SJCRH30 (cell line): ENCODE results near the gene EBNA1BP2. TPM values are rescaled to one million over a fixed set of nuclear protein-coding genes. Genes with fewer than 3 reads are reported as not detected.
"Not testable (repeated sequence)": the region's sequence is repeated elsewhere in the genome, so short reads cannot be mapped to it uniquely, and the experiment has no call there.

Source experiments
- DNase-seq, 2 experiments: peaks; one replicate each; pipeline ENCODE4 v3.0.0-alpha.2; 2015 to 2020
- H3K27ac ChIP-seq: fragments of 250-450 bp; sonication (Bioruptor Pico); 2 replicates; pipeline ENCODE4 v1.5.1; 2020; ENCODE audit warnings: mild to moderate bottlenecking, moderate library complexity
- H3K27me3 ChIP-seq: fragments of 250-450 bp; sonication (Bioruptor Pico); 2 replicates; pipeline ENCODE4 v1.5.1; 2020; ENCODE audit warnings: mild to moderate bottlenecking, moderate library complexity
- H3K36me3 ChIP-seq: fragments of 250-450 bp; sonication (Bioruptor Pico); 2 replicates; pipeline ENCODE4 v1.5.1; 2020; ENCODE audit warnings: mild to moderate bottlenecking, moderate library complexity
- H3K4me1 ChIP-seq: fragments of 250-450 bp; sonication (Bioruptor Pico); 2 replicates; pipeline ENCODE4 v1.5.1; 2020; ENCODE audit warnings: mild to moderate bottlenecking, moderate library complexity
- H3K4me3 ChIP-seq: fragments of 250-450 bp; sonication (Bioruptor Pico); 2 replicates; pipeline ENCODE4 v1.5.1; 2020; ENCODE audit warnings: mild to moderate bottlenecking, moderate library complexity
- H3K9me3 ChIP-seq: fragments of 250-450 bp; sonication (Bioruptor Pico); replicated peaks from 2 replicates; pipeline ENCODE4 v1.5.1; 2020; ENCODE audit warnings: mild to moderate bottlenecking, moderate library complexity
- total RNA-seq: library from RNA; depleted of rRNA; stranded (reverse); fragments of >200 nt; shearing (Covaris generic); gene quantifications from 2 replicates; pipeline ENCODE4 v1.2.3, GENCODE V29; 2014

The EBNA1BP2 gene
- total RNA-seq, 1 experiment from 2014 or later = 95.8 TPM

DNA sequence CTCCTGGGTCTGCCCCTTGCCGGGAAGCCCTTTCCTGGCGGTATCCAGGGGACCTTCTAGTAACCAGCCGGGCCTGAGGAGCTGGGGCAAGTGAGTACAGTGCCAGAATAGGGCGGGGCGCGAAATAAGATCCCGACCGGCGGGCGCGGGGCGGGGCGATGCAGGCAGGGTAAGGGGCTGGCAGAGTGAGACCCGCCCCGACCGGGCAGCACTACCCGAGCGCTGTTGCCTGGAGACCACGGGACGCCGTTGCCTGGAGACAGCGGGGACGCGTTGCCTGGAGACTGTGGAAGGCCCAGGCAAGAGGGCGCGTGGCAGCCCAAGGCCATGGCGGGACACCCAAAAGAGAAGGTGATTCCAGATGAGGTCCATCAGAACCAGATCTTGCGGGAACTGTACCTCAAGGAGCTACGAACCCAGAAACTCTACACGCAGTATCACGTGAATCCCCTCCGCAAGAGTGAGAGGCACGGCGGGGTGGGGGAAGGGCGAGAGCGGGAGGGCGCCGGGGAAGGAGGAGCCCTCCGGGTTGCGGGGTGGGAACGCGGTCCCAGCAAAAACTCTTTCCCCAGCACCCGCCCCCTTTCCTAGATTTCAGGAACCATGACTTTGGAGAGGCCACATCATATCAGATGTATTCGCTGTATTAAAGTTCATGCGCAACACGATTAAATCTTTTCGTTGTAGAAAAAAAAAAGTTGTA is 24.3 kb downstream of the EBNA1BP2 start:
- H3K4me3 ChIP-seq = peak overlapping the region; percentile 15
- H3K27me3 ChIP-seq = 0 out of 2 replicates have a peak, but pooled peaks cover 3% of the 10 kb centered on the region
- H3K4me1 ChIP-seq = no peaks in the 10 kb centered on the region
- H3K9me3 ChIP-seq = no peaks in the 10 kb centered on the region
- no peaks in the 10 kb centered on the region for H3K36me3 ChIP-seq
- peak; percentile 88 for DNase-seq
- no peak overlapping the region for H3K27ac ChIP-seq

- Histone ChIP-seq H3K27ac (no peak overlapping the region), H3K4me3 (no peak overlapping the region), H3K4me1 (no peaks in the 10 kb centered on the region), H3K9me3 (peaks cover 12% of the 10 kb centered on the region; the same call in 1 of the 2 replicates), H3K27me3 (0 out of 2 replicates have a peak, but pooled peaks cover 3% of the 10 kb centered on the region), H3K36me3 (no peaks in the 10 kb centered on the region)
- no peak for DNase-seq
These were observed 27.9 kb downstream of the EBNA1BP2 start for GRCh38 chr1:43144237-43144636.

GRCh38 chr1:43143441-43143888 is 28.6 kb downstream of the EBNA1BP2 start:
- DNase-seq = peak in 1 of 2 experiments; percentile 32
- Histone ChIP-seq H3K4me3 (no peak overlapping the region), H3K36me3 (no peaks in the 10 kb centered on the region), H3K27me3 (0 out of 2 replicates have a peak, but pooled peaks cover 3% of the 10 kb centered on the region), H3K9me3 (peaks cover 12% of the 10 kb centered on the region; the same call in 1 of the 2 replicates), H3K27ac (no peak overlapping the region), H3K4me1 (no peaks in the 10 kb centered on the region)

- no peak for DNase-seq
- Histone ChIP-seq H3K4me1 (no peaks in the 10 kb centered on the region), H3K27me3 (no peaks in the 10 kb centered on the region), H3K4me3 (no peak overlapping the region), H3K27ac (no peak overlapping the region), H3K9me3 (peaks cover 12% of the 10 kb centered on the region; the same call in 1 of the 2 replicates), H3K36me3 (no peaks in the 10 kb centered on the region)
These were observed 31.5 kb downstream of the EBNA1BP2 start for GRCh38 chr1:43140583-43140982.

DNA sequence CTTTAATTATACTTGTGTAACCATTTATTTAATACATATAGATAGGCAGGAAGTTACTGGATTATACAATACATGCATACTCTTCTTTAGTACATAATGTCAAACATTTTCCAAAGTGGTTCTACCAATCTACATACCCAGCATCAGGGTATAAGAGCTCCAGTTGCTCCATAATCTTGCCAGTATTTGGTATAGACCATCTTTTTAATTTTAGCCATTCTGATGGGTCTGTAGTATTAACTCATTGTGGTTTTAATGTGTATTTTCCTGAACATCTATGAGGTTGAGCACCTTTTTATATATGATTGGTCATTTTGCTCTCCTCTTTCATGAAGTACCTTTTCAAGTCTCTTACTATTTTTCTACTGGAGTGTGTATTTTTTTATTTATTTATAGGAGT is 32.1 kb downstream of the EBNA1BP2 start:
- Histone ChIP-seq H3K27me3 (no peaks in the 10 kb centered on the region), H3K4me1 (no peaks in the 10 kb centered on the region), H3K27ac (no peak overlapping the region), H3K36me3 (no peaks in the 10 kb centered on the region), H3K9me3 (peaks cover 12% of the 10 kb centered on the region; the same call in 1 of the 2 replicates), H3K4me3 (no peak overlapping the region)
- DNase-seq = no peak

GRCh38 chr1:43139295-43139694 is 32.8 kb downstream of the EBNA1BP2 start:
- not testable (repeated sequence) for H3K36me3 ChIP-seq, H3K27ac ChIP-seq, H3K4me3 ChIP-seq, DNase-seq, H3K27me3 ChIP-seq, H3K4me1 ChIP-seq
- peaks cover 12% of the 10 kb centered on the region; the same call in 1 of the 2 replicates for H3K9me3 ChIP-seq

DNA sequence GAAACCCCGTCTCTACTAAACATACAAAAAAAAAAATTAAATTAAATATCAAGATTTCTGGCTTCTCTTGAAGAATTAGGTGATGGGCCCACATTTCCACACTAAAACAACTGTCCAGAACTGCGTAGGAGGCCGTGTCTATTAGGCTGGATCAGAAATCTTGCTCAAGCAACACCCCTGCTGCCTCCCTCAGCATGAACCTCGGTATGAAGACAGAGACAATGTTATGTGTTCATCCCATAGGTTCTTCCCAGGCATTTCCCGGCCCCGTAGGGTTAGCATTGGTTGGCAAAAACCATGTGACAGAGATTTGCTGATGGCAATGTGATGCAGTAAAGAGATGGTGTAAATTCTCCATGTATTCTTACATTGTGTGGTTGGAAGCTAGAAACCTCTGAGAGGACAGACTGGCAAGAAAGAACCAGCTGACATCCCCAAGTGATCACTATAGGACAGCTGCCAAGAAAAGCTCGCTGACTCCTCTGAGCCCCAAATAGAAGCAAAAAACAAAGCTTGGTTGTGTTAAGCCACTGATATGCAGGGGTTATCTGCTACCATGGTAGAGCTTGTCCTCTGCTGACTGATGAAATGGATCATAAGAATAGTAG is 34.5 kb downstream of the EBNA1BP2 start:
- DNase-seq = peak; percentile 24 to 55
- H3K4me3 ChIP-seq = no peak overlapping the region
- no peak overlapping the region for H3K27ac ChIP-seq
- H3K9me3 ChIP-seq = peaks cover 12% of the 10 kb centered on the region; the same call in 1 of the 2 replicates
- no peaks in the 10 kb centered on the region for H3K36me3 ChIP-seq
- peaks cover 9% of the 10 kb centered on the region; the same call in 1 of the 2 replicates for H3K27me3 ChIP-seq
- H3K4me1 ChIP-seq = no peaks in the 10 kb centered on the region

GRCh38 chr1:43135857-43136781 is 36.0 kb downstream of the EBNA1BP2 start:
- H3K4me1 ChIP-seq = no peaks in the 10 kb centered on the region

GRCh38 chr1:43134640-43135039 is 37.5 kb downstream of the EBNA1BP2 start:
- no peaks in the 10 kb centered on the region for H3K4me1 ChIP-seq
- no peak overlapping the region for H3K27ac ChIP-seq
- H3K9me3 ChIP-seq = peaks cover under 1% of the 10 kb centered on the region; the same call in 1 of the 2 replicates
- no peaks in the 10 kb centered on the region for H3K36me3 ChIP-seq
- no peak for DNase-seq
- H3K27me3 ChIP-seq = peaks cover 9% of the 10 kb centered on the region; the same call in 1 of the 2 replicates
- no peak overlapping the region for H3K4me3 ChIP-seq

More at GRCh38 chr1:43135857-43136781, 36.0 kb downstream of the EBNA1BP2 start:
- Histone ChIP-seq H3K4me3 (no peak overlapping the region), H3K27ac (no peak overlapping the region), H3K9me3 (peaks cover 12% of the 10 kb centered on the region; the same call in 1 of the 2 replicates), H3K27me3 (peaks cover 9% of the 10 kb centered on the region; the same call in 1 of the 2 replicates), H3K36me3 (no peaks in the 10 kb centered on the region)
- no peak for DNase-seq

- H3K9me3 ChIP-seq = no peaks in the 10 kb centered on the region
- H3K4me1 ChIP-seq = no peaks in the 10 kb centered on the region
- peaks cover 9% of the 10 kb centered on the region for H3K27me3 ChIP-seq
- H3K4me3 ChIP-seq = no peak overlapping the region
- DNase-seq = no peak
- no peaks in the 10 kb centered on the region for H3K36me3 ChIP-seq
- H3K27ac ChIP-seq = no peak overlapping the region
These were observed 38.0 kb downstream of the EBNA1BP2 start for GRCh38 chr1:43134068-43134467.

DNA sequence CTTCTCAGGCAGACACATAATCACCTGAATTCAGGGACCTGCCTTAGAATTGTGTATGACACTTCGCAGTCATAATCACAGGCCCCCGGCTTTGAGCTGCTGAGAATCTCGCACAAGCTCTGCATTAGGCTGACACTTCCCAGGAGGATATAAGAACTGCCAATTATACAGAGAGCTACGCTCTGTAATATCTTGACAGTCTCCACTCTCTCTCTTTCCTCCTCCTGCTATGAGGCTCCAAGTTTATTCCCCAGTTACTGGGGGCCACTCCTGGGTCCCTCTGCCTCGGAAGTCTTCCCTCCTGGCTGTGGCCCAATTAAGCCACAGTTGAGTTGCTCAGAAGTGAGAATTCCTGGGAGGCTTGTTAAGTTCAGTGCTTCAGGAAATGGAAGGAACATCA is 42.7 kb downstream of the EBNA1BP2 start:
- Histone ChIP-seq H3K36me3 (no peaks in the 10 kb centered on the region), H3K27me3 (peaks cover 9% of the 10 kb centered on the region), H3K27ac (no peak overlapping the region), H3K4me3 (no peak overlapping the region), H3K9me3 (no peaks in the 10 kb centered on the region; the same call in 1 of the 2 replicates), H3K4me1 (no peaks in the 10 kb centered on the region)
- no peak for DNase-seq

DNA sequence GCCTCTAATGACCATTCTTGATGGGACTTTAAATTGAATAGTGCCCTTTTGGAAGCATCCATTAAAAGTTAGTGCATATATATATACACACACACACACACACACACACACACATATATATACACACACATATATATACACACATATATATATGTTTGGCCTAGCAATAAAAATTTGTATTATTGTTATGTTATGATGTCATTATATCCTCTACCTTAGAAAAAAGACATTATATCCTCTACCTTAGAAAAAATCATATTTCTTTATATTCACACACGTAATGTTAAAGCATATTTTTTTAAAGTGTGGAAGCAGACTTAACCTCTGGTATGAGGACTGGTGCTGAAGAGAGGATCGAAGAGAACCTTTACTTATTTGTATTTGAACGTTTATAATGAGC is 43.3 kb downstream of the EBNA1BP2 start:
- no peaks in the 10 kb centered on the region for H3K4me1 ChIP-seq
- peaks cover 9% of the 10 kb centered on the region for H3K27me3 ChIP-seq
- no peaks in the 10 kb centered on the region; the same call in 1 of the 2 replicates for H3K9me3 ChIP-seq
- no peaks in the 10 kb centered on the region for H3K36me3 ChIP-seq
- no peak overlapping the region for H3K27ac ChIP-seq
- no peak overlapping the region for H3K4me3 ChIP-seq
- DNase-seq = no peak

DNA sequence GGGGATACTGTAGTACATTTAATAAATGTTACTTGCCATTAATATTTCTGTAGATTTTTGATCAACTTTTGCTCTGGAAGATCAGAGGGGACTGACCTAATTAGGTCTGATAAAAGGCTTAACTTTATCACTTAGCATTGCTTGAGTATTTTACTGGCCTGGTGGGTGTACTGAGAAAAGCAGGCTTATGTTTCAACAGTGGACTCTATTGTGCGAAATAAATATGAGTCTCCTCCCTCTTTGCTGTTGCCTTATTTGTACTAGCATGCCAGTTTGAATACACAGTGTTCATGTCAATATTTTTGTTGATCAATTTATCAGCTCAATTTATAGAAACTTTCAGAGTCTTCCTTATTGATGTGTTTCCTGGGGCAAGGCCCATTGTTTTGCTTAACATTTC is 49.1 kb downstream of the EBNA1BP2 start:
- Histone ChIP-seq H3K4me1 (no peaks in the 10 kb centered on the region), H3K9me3 (no peaks in the 10 kb centered on the region; the same call in 1 of the 2 replicates), H3K36me3 (no peaks in the 10 kb centered on the region), H3K27me3 (no peaks in the 10 kb centered on the region), H3K4me3 (no peak overlapping the region), H3K27ac (no peak overlapping the region)
- no peak for DNase-seq

GRCh38 chr1:43121256-43121900 is 50.7 kb downstream of the EBNA1BP2 start:
- H3K36me3 ChIP-seq = no peaks in the 10 kb centered on the region
- no peak overlapping the region for H3K4me3 ChIP-seq
- H3K9me3 ChIP-seq = no peaks in the 10 kb centered on the region
- H3K4me1 ChIP-seq = no peaks in the 10 kb centered on the region
- no peaks in the 10 kb centered on the region for H3K27me3 ChIP-seq
- no peak overlapping the region for H3K27ac ChIP-seq
- DNase-seq = no peak
